Osteocyte (in vitro differentiated cells): ENCODE results near the gene TMEM179. TPM values are rescaled to one million over a fixed set of nuclear protein-coding genes. Genes with fewer than 3 reads are reported as not detected.

Experiments used
- DNase-seq: peaks from one replicate; pipeline ENCODE4 v3.0.0; 2021; ENCODE audit warnings: mixed read lengths; ENCODE audit not compliant: unreplicated experiment; ENCODE audit errors: extremely low spot score
- H3K27ac Mint-ChIP-seq: one replicate; pipeline ENCODE4 v1.8.0; 2021; ENCODE audit warnings: mild to moderate bottlenecking, mixed read lengths; ENCODE audit not compliant: unreplicated experiment
- H3K27me3 Mint-ChIP-seq: one replicate; pipeline ENCODE4 v1.8.0; 2021; ENCODE audit warnings: mixed read lengths; ENCODE audit not compliant: unreplicated experiment
- H3K36me3 Mint-ChIP-seq: one replicate; pipeline ENCODE4 v1.8.0; 2021; ENCODE audit warnings: mixed read lengths; ENCODE audit not compliant: unreplicated experiment
- H3K4me1 Mint-ChIP-seq: one replicate; pipeline ENCODE4 v1.8.0; 2021; ENCODE audit warnings: mixed read lengths; ENCODE audit not compliant: unreplicated experiment
- H3K4me3 Mint-ChIP-seq: one replicate; pipeline ENCODE4 v1.8.0; 2021; ENCODE audit warnings: mild to moderate bottlenecking, moderate library complexity, mixed read lengths; ENCODE audit not compliant: unreplicated experiment
- H3K9me3 Mint-ChIP-seq: one replicate; pipeline ENCODE4 v1.8.0; 2021; ENCODE audit warnings: mixed read lengths; ENCODE audit not compliant: unreplicated experiment
- total RNA-seq: library from RNA; stranded (reverse); gene quantifications from 2 replicates; pipeline ENCODE4 v1.2.1, GENCODE V29; 2021
- TF ChIP-seq, protein P1 (sequence below): fragments of 200-600 bp; sonication (generic); IDR thresholded peaks from 2 replicates; pipeline ENCODE4 v1.5.0; 2021; ENCODE audit warnings: antibody characterized with exemption, mild to moderate bottlenecking, moderate library complexity

Gene TMEM179
- total RNA-seq, 1 donor from 2014 or later: not detected

DNA sequence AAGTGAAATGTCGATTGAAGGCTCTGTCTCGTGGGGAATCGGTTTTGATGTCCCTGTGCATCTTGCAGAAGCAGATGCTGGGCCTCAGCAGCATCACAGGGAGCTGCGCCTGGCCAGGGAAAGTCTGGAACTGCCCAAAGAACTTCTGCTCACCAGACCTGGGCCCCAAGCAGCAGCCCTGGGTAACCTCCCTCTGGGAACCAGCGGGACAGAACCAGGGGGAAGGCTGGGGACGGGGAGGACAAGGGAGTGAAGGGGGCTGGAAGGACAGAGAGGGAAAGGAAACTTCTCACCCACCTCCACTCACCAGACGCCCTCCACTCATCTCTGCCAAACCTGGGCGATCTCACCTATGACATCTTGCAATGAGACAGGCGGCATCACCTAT is 51.8 kb downstream of the TMEM179 start:
- H3K27me3 Mint-ChIP-seq: no peaks in the 10 kb centered on the region
- no peaks in the 10 kb centered on the region for H3K36me3 Mint-ChIP-seq
- H3K27ac Mint-ChIP-seq: no peak overlapping the region
- DNase-seq: no peak
- H3K4me3 Mint-ChIP-seq: no peak overlapping the region
- TF ChIP-seq, protein P1, sequence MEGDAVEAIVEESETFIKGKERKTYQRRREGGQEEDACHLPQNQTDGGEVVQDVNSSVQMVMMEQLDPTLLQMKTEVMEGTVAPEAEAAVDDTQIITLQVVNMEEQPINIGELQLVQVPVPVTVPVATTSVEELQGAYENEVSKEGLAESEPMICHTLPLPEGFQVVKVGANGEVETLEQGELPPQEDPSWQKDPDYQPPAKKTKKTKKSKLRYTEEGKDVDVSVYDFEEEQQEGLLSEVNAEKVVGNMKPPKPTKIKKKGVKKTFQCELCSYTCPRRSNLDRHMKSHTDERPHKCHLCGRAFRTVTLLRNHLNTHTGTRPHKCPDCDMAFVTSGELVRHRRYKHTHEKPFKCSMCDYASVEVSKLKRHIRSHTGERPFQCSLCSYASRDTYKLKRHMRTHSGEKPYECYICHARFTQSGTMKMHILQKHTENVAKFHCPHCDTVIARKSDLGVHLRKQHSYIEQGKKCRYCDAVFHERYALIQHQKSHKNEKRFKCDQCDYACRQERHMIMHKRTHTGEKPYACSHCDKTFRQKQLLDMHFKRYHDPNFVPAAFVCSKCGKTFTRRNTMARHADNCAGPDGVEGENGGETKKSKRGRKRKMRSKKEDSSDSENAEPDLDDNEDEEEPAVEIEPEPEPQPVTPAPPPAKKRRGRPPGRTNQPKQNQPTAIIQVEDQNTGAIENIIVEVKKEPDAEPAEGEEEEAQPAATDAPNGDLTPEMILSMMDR: no peak
- H3K4me1 Mint-ChIP-seq: no peaks in the 10 kb centered on the region
- no peaks in the 10 kb centered on the region for H3K9me3 Mint-ChIP-seq

DNA sequence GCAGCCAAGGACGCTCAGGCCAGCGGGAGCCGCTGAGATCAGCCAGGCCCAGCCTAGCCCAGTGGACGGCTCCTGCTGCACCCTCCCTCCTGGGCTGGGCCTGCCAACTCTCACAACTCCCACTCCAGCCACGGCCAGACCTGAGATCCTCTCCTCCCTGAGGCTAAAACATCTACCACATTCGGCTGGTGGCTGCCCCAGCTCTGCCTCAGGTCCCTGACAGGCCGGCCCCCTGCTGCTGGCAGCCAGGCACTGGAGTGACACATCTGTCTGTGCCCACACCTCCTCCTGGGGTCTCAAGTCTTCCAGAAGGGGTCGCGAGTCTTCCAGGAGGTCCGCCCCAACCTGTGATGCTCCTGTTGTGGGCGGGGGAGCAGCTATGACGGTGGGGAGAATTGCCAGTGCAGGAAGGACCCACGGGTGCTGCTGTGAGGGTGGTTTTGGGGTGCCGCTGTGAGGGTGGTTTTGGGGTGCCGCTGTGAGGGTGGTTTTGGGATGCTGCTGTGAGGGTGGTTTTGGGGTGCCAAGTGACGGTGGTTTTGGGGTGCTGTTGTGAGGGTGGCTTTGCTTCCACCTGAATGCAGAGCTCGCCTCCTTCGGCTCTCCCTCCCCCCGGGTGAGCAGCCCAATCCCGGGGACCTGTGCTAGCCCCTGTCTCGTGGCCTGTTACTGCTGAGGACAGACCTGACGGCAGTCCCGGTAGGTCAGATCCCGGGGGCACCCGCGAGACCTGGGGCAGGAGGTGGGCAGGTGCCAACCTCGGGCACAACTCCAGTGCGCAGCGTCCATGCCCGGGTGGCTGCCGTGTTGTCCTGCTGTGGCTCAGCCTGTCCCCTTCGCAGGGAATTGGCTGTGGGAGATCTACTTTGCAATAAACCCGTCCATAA is 52.5 kb downstream of the TMEM179 start:
- Mint-ChIP-seq H3K27ac (no peak overlapping the region), H3K9me3 (no peaks in the 10 kb centered on the region), H3K4me1 (no peaks in the 10 kb centered on the region), H3K27me3 (no peaks in the 10 kb centered on the region), H3K36me3 (no peaks in the 10 kb centered on the region), H3K4me3 (no peak overlapping the region)
- no peak for DNase-seq
- TF ChIP-seq, protein P1: no peak

DNA sequence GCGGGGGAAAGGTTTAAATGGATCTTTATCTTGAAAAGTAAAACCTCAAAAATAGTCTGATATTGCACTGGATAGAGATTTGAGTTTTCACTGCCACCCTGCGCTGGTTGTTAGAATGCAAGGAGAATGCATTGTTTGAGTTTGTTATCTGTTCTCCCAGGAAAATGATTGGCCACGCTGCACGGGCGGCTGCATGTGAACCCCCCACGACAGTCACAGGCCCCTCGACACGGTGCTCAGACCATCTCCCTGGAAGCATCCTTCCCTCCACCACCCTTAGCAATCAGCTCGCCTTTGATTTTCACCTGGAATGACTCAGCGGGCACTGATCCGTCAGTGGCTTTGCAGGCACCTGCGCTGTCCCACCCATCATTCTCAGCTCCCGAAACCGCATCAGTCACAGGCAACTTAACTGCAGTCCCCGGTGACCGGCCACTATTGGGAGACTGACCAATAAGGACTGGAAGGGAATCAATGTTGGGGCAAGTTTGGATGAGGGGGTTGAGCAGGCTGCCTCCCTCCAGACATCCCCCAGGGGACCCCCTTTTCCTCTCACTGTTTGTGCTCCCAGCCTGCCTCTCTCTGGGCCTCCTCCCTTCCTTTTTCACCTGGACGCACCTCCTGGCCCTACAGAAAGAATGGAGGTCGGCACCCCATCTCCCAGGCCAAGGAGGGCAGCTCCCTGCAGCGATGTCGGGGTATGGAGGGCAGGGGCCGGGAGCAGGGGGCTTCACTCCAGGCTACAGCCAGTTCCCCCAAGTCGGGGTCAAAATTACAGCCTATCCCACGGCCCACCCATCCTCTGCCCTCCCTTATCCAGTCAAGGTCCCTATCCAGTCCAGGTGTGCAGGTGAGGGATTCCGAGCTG is 53.5 kb downstream of the TMEM179 start:
- TF ChIP-seq, protein P1: no peak
- Mint-ChIP-seq H3K9me3 (no peaks in the 10 kb centered on the region), H3K36me3 (no peaks in the 10 kb centered on the region), H3K27ac (no peak overlapping the region), H3K4me3 (no peak overlapping the region), H3K27me3 (no peaks in the 10 kb centered on the region), H3K4me1 (no peaks in the 10 kb centered on the region)
- no peak for DNase-seq

DNA sequence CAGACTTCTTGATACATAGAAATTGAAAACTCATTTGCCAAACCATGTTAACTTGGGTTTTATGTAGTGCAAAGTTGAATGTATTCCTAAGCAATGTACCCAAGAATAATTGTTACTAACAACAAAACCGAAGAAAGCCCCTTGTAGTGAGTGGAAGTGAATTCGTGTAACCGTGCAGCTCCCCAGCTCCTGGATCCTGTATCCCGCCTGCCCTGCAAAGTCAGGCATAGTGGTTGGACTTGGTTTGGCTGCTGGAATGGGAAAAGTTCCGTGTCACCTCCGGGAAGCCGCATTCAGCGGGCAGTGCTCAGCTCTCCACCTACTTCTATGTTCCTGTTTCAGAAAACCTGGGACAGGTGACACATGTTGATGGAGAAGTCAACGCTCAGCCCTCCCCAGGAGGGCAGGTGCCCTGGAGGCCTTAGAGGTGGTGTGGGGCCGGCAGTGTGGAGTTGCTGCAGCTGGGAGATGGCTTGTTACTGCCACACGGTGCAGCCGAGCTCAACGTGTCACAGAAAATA is 54.2 kb downstream of the TMEM179 start:
- TF ChIP-seq, protein P1: no peak
- Mint-ChIP-seq H3K36me3 (no peaks in the 10 kb centered on the region), H3K27me3 (no peaks in the 10 kb centered on the region)

More for the DNA sequence above, 54.2 kb downstream of the TMEM179 start:
- Mint-ChIP-seq H3K27ac (no peak overlapping the region), H3K4me3 (no peak overlapping the region), H3K4me1 (no peaks in the 10 kb centered on the region), H3K9me3 (no peaks in the 10 kb centered on the region)
- peak; percentile 70 for DNase-seq
